ENCODE data around the gene ST14.

The ST14 gene

GRCh38 chr11:130125638-130126037 lies 33.9 kb upstream of the ST14 start:
- no peak overlapping the region for H3K4me3 Mint-ChIP-seq
- DNase-seq = no peak
- H3K36me3 Mint-ChIP-seq (ENCODE audit: low read depth) = peaks cover 76% of the 10 kb centered on the region

GRCh38 chr11:130126516-130126915 lies 33.1 kb upstream of the ST14 start:
- Mint-ChIP-seq H3K4me3 (no peak overlapping the region), H3K36me3 (ENCODE audit: low read depth) (peaks cover 85% of the 10 kb centered on the region), H3K4me1 (ENCODE audit: low read depth) (peaks cover 15% of the 10 kb centered on the region), H3K9me3 (no peaks in the 10 kb centered on the region), H3K27ac (no peak overlapping the region), H3K27me3 (no peaks in the 10 kb centered on the region)
- DNase-seq = no peak

More at GRCh38 chr11:130125638-130126037, 33.9 kb upstream of the ST14 start:
- H3K27me3 Mint-ChIP-seq = peaks cover under 1% of the 10 kb centered on the region
- no peak overlapping the region for H3K27ac Mint-ChIP-seq
- no peaks in the 10 kb centered on the region for H3K9me3 Mint-ChIP-seq
- H3K4me1 Mint-ChIP-seq (ENCODE audit: low read depth) = peaks cover 23% of the 10 kb centered on the region

- no peak overlapping the region for H3K4me3 Mint-ChIP-seq
- peaks cover 89% of the 10 kb centered on the region for H3K36me3 Mint-ChIP-seq (ENCODE audit: low read depth)
These were observed 32.1 kb upstream of the ST14 start for GRCh38 chr11:130127509-130127908.

DNA sequence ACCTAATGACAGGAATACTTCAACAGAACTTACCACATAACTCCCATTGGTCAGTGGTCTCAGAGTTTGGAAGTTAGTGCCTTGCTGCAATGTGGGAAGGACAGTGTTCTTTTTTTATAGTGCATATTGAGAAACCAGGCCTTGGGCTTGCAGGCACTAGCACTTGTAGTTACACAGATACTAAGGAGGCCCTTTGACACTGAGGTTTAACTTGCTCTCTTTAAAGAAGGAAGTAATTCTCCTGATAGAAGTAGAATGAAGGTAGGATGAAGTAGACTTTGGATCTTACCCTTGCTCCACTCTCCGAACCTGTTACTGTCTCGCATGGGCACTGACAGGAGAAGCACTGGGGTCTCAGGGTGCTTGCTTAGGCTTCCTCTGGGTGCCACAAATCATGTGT lies 31.0 kb upstream of the ST14 start:
- Mint-ChIP-seq H3K4me1 (ENCODE audit: low read depth) (no peaks in the 10 kb centered on the region), H3K9me3 (no peaks in the 10 kb centered on the region), H3K27ac (no peak overlapping the region), H3K36me3 (ENCODE audit: low read depth) (peaks cover 89% of the 10 kb centered on the region), H3K27me3 (no peaks in the 10 kb centered on the region), H3K4me3 (no peak overlapping the region)
- no peak for DNase-seq

More at GRCh38 chr11:130127509-130127908, 32.1 kb upstream of the ST14 start:
- no peak for DNase-seq
- Mint-ChIP-seq H3K27ac (no peak overlapping the region), H3K27me3 (no peaks in the 10 kb centered on the region), H3K9me3 (no peaks in the 10 kb centered on the region), H3K4me1 (ENCODE audit: low read depth) (peaks cover 5% of the 10 kb centered on the region)

DNA sequence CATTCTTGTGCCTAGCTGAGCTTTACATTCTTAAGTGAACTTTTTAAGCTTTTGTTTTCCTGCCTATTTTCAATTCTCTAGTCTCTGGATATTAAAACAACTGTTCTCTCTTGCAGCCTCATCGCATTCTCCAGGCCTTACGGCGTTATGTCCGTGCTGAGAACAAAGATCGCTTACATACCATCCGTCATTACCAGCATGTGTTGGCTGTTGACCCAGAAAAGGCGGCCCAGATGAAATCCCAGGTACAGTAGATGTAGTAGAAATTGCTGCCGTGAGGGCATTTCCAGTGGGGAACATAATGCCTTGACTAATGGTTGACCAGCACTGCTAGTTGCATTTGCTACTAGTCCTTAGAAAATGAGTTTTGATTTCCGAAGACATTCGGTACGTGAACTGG lies 29.7 kb upstream of the ST14 start:
- H3K27me3 Mint-ChIP-seq = no peaks in the 10 kb centered on the region
- DNase-seq = no peak
- H3K4me1 Mint-ChIP-seq (ENCODE audit: low read depth) = no peaks in the 10 kb centered on the region
- no peak overlapping the region for H3K27ac Mint-ChIP-seq
- peaks cover 89% of the 10 kb centered on the region for H3K36me3 Mint-ChIP-seq (ENCODE audit: low read depth)
- no peaks in the 10 kb centered on the region for H3K9me3 Mint-ChIP-seq
- H3K4me3 Mint-ChIP-seq = no peak overlapping the region

DNA sequence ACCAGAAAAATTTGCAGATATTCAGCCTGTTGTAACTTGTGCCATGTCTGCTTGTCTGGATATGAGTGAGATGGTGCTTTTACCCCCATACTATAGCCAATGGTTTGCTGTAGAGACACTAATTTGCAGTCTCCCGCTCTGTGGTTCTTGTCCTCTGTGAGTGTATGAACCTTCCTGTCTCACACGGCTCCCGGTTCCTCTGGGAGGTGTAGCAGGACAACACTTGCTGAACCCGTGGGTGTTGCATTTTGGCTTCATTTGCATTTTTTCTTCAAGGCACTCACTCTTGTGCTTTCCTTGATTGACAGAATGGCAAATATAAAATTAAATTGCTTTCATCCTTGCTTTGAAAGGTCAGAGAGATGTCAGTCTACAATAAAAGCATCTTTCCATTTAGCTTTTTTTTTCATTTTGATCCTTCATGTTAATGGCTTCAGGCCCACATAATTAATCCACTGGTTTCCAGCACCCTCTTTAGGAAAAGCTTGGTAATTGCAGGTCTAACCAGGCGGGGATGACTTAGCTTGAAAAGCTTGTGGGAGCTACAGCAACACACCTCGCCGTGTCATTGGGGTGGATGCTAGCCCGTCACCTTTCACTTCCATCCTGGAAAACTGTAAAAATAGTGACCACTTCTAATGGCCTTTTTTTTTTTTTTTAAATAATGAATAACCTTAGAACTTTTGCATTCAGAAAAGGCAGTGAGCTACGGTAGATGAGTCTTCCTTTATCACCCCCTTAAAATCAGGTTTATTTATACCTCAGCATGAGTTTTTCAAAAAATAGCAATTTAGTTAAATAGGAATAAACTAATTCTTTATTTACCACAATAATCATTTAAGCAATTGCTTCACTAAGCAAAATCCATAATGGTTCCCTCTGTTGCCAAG lies 27.4 kb upstream of the ST14 start:
- H3K4me3 Mint-ChIP-seq = no peak overlapping the region
- peak; percentile 41 for DNase-seq
- H3K9me3 Mint-ChIP-seq = no peaks in the 10 kb centered on the region
- H3K4me1 Mint-ChIP-seq (ENCODE audit: low read depth) = no peaks in the 10 kb centered on the region
- peaks cover 92% of the 10 kb centered on the region for H3K36me3 Mint-ChIP-seq (ENCODE audit: low read depth)
- H3K27me3 Mint-ChIP-seq = no peaks in the 10 kb centered on the region
- H3K27ac Mint-ChIP-seq = no peak overlapping the region

DNA sequence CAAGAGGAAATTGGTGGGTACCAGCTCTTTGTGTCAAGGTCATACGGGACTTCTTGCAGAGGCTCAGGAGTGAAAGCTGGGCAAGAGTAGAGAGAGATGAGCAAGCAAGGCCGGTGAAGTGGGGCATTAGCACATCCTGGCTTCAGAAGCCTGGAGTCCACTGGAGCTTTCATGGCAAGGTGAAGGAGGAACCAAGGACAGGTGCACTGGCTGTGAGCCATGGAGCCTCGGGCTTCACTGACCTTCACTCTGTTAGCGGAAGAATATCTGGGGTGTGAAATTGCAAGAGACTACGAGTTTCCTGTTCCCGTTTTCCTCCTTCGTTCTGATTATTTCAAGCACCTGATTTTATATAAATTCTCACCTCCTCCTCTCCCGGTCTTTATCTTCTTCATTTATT lies 25.9 kb upstream of the ST14 start:
- Mint-ChIP-seq H3K27me3 (no peaks in the 10 kb centered on the region), H3K27ac (no peak overlapping the region), H3K9me3 (no peaks in the 10 kb centered on the region), H3K4me3 (no peak overlapping the region), H3K4me1 (ENCODE audit: low read depth) (no peaks in the 10 kb centered on the region), H3K36me3 (ENCODE audit: low read depth) (peaks cover 90% of the 10 kb centered on the region)
- no peak for DNase-seq

- DNase-seq = no peak
- Mint-ChIP-seq H3K27ac (no peak overlapping the region), H3K4me3 (no peak overlapping the region), H3K9me3 (no peaks in the 10 kb centered on the region), H3K27me3 (no peaks in the 10 kb centered on the region), H3K4me1 (ENCODE audit: low read depth) (no peaks in the 10 kb centered on the region), H3K36me3 (ENCODE audit: low read depth) (peaks cover 85% of the 10 kb centered on the region)
These were observed 23.5 kb upstream of the ST14 start for GRCh38 chr11:130136107-130136506.

DNA sequence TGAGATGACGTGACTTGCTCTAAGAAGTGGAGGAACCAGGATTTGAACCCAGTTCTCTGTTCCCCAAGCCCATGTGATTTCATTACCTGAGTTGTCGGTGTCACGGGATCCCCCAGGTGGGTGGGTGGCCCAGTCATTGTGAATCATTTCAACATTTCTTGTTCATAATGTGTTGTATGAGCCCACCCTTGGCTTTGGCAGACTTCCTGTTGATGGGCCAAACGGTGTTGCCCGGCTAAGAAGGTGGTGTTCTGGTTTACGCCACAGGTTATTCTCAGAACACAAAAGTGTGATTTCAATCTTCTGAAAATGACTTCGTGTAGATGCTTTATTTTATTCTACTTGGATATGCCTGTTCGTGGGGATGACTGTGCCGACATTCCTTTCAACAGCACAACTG lies 21.6 kb upstream of the ST14 start:
- Mint-ChIP-seq H3K27me3 (no peaks in the 10 kb centered on the region), H3K36me3 (ENCODE audit: low read depth) (peaks cover 83% of the 10 kb centered on the region), H3K4me3 (no peak overlapping the region), H3K4me1 (ENCODE audit: low read depth) (no peaks in the 10 kb centered on the region), H3K27ac (peak overlapping the region; percentile 35), H3K9me3 (no peaks in the 10 kb centered on the region)
- DNase-seq = no peak

DNA sequence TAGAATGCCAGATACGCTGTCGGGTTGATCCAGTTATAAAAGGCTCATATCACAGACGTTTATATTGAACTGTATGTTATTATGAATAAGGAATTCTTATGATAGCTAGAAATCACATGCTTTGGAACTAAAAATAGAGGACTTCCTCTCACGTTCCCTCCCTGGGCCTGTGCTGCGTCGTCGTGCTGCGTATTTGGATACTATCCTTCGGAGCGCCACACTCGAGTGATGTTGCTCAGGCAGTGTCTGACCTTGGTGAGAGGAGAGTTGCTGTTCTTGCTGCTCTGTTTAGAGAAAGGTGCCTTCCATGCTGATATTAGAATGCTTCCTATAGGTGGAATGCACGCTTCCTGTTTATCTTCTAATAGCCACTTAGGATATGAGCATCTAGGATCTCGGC lies 20.2 kb upstream of the ST14 start:
- no peak overlapping the region for H3K27ac Mint-ChIP-seq
- no peaks in the 10 kb centered on the region for H3K9me3 Mint-ChIP-seq
- no peak for DNase-seq
- H3K27me3 Mint-ChIP-seq = no peaks in the 10 kb centered on the region
- no peak overlapping the region for H3K4me3 Mint-ChIP-seq
- H3K4me1 Mint-ChIP-seq (ENCODE audit: low read depth) = no peaks in the 10 kb centered on the region
- peaks cover 81% of the 10 kb centered on the region for H3K36me3 Mint-ChIP-seq (ENCODE audit: low read depth)

- H3K36me3 Mint-ChIP-seq (ENCODE audit: low read depth) = peaks cover 66% of the 10 kb centered on the region
- H3K27me3 Mint-ChIP-seq = no peaks in the 10 kb centered on the region
- H3K4me3 Mint-ChIP-seq = no peak overlapping the region
- peaks cover 7% of the 10 kb centered on the region for H3K4me1 Mint-ChIP-seq (ENCODE audit: low read depth)
- H3K9me3 Mint-ChIP-seq = no peaks in the 10 kb centered on the region
- DNase-seq = no peak
- H3K27ac Mint-ChIP-seq = no peak overlapping the region
These were observed 17.8 kb upstream of the ST14 start for GRCh38 chr11:130141561-130142341.

- Mint-ChIP-seq H3K4me1 (ENCODE audit: low read depth) (peaks cover 14% of the 10 kb centered on the region), H3K4me3 (no peak overlapping the region), H3K9me3 (no peaks in the 10 kb centered on the region), H3K36me3 (ENCODE audit: low read depth) (peaks cover 49% of the 10 kb centered on the region), H3K27ac (no peak overlapping the region), H3K27me3 (no peaks in the 10 kb centered on the region)
- DNase-seq = no peak
These were observed 15.4 kb upstream of the ST14 start for GRCh38 chr11:130144141-130144540.

GRCh38 chr11:130144861-130145281 lies 14.7 kb upstream of the ST14 start:
- Mint-ChIP-seq H3K9me3 (no peaks in the 10 kb centered on the region), H3K36me3 (ENCODE audit: low read depth) (peaks cover 44% of the 10 kb centered on the region), H3K4me3 (no peak overlapping the region), H3K27ac (no peak overlapping the region), H3K4me1 (ENCODE audit: low read depth) (peaks cover 14% of the 10 kb centered on the region), H3K27me3 (no peaks in the 10 kb centered on the region)
- DNase-seq = no peak

- H3K36me3 Mint-ChIP-seq (ENCODE audit: low read depth) = peaks cover 39% of the 10 kb centered on the region
- DNase-seq = no peak
- peaks cover 14% of the 10 kb centered on the region for H3K4me1 Mint-ChIP-seq (ENCODE audit: low read depth)
- no peaks in the 10 kb centered on the region for H3K27me3 Mint-ChIP-seq
- no peak overlapping the region for H3K27ac Mint-ChIP-seq
- H3K9me3 Mint-ChIP-seq = no peaks in the 10 kb centered on the region
- no peak overlapping the region for H3K4me3 Mint-ChIP-seq
These were observed 14.2 kb upstream of the ST14 start for GRCh38 chr11:130145311-130145812.
